Calu3 (cell line): ENCODE measurements around the gene PNMA8A. TPM values are rescaled to one million over a fixed set of nuclear protein-coding genes. Genes with fewer than 3 reads are reported as not detected.

ENCODE experiments used
- BruUV-seq: library from RNA; stranded (reverse); fragments of 400-500 nt; replicated peaks from 2 replicates; lab custom pipeline; 2021; lab: Mats Ljungman, UMichigan
- CTCF ChIA-PET: fragments of 300-600 bp; sonication (Branson Sonifier 250); formaldehyde crosslinking; loops from one replicate; lab custom pipeline; 2022; ENCODE audit warnings: antibody characterized with exemption; lab: Charles Lee
- DNase-seq: peaks from one replicate; pipeline ENCODE4 v3.0.0; 2022
- H3K27ac Mint-ChIP-seq: one replicate; pipeline ENCODE4 v1.8.0; 2022; ENCODE audit warnings: mixed read lengths; ENCODE audit not compliant: unreplicated experiment
- H3K27me3 Mint-ChIP-seq: one replicate; pipeline ENCODE4 v1.8.0; 2022; ENCODE audit warnings: mixed read lengths; ENCODE audit not compliant: unreplicated experiment
- H3K36me3 Mint-ChIP-seq: one replicate; pipeline ENCODE4 v1.8.0; 2022; ENCODE audit warnings: mild to moderate bottlenecking, moderate library complexity, mixed read lengths; ENCODE audit not compliant: insufficient read depth, unreplicated experiment
- H3K4me1 Mint-ChIP-seq: one replicate; pipeline ENCODE4 v1.8.0; 2022; ENCODE audit warnings: mild to moderate bottlenecking, low read depth, mixed read lengths; ENCODE audit not compliant: unreplicated experiment
- H3K4me3 Mint-ChIP-seq: one replicate; pipeline ENCODE4 v1.8.0; 2022; ENCODE audit warnings: mild to moderate bottlenecking, low read depth, moderate library complexity, mixed read lengths; ENCODE audit not compliant: unreplicated experiment
- H3K9me3 Mint-ChIP-seq: one replicate; pipeline ENCODE4 v1.8.0; 2022; ENCODE audit warnings: low read depth, mixed read lengths; ENCODE audit not compliant: unreplicated experiment
- intact Hi-C: fragments of 100-400 bp; cut with micrococcal nuclease; formaldehyde crosslinking; loops from one replicate; pipeline ENCODE4 v1.10.0; 2022; ENCODE audit not compliant: unreplicated experiment
- total RNA-seq: library from RNA; stranded (reverse); gene quantifications from 2 replicates; pipeline ENCODE4 v1.2.3, GENCODE V29; 2022
- TF ChIP-seq, protein P1 (sequence below): fragments of 200-600 bp; IDR thresholded peaks from one replicate; pipeline ENCODE4 v1.8.0; 2022; ENCODE audit warnings: antibody characterized with exemption; ENCODE audit not compliant: unreplicated experiment

The PNMA8A gene
- total RNA-seq, 1 experiment from 2014 or later, result 0.61 TPM

DNA sequence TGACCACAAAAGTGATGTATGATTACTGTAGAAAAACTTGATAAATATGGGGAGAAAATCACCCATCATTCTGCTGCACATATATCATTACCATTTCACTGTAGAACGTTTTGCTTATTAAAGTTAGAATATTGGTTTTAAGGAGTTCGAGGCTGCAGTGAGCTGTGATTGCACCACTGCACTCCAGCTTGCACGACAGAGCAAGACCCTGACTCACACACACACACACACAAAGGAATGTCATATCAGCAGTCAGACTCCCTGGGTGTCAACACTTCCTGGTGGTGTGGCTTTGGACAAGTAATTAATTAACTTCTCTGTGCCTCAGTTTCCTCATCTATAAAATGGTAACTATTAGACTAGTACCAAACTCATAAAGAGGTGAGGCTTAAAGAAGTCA is 11.3 kb upstream of the PNMA8A start:
- Mint-ChIP-seq H3K4me3 (no peak overlapping the region), H3K4me1 (no peaks in the 10 kb centered on the region), H3K27me3 (peaks cover 61% of the 10 kb centered on the region), H3K9me3 (no peaks in the 10 kb centered on the region), H3K27ac (no peak overlapping the region), H3K36me3 (no peaks in the 10 kb centered on the region)
- CTCF ChIA-PET, result interaction anchor here (1.0 kb wide), 1 partner anchor 88 kb away, joined by 6 read pairs; no protein-coding TSS in a partner anchor
- BruUV-seq, result no TSS peak
- intact Hi-C loops, result no loop called here
- no peak for DNase-seq
- TF ChIP-seq, protein P1, sequence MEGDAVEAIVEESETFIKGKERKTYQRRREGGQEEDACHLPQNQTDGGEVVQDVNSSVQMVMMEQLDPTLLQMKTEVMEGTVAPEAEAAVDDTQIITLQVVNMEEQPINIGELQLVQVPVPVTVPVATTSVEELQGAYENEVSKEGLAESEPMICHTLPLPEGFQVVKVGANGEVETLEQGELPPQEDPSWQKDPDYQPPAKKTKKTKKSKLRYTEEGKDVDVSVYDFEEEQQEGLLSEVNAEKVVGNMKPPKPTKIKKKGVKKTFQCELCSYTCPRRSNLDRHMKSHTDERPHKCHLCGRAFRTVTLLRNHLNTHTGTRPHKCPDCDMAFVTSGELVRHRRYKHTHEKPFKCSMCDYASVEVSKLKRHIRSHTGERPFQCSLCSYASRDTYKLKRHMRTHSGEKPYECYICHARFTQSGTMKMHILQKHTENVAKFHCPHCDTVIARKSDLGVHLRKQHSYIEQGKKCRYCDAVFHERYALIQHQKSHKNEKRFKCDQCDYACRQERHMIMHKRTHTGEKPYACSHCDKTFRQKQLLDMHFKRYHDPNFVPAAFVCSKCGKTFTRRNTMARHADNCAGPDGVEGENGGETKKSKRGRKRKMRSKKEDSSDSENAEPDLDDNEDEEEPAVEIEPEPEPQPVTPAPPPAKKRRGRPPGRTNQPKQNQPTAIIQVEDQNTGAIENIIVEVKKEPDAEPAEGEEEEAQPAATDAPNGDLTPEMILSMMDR, result no peak

DNA sequence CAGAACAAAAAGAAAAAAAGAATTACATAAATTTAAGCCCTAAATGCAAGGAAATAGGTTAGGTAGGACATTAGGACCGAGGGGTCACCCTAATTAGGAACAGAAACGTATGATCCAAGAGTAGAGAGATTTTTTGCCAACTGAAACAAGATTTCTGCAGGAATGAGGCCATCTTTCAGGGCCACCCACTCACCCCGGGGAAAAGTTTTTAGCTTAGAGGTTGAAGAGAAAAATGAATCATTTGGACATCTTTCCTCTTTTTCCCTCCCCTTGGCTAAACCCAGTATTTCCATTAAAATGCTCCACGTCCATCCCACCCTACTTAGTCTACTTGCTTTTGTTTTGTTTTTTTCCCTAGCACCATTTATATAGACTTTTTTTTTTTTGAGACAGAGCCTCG is 10.6 kb upstream of the PNMA8A start:
- no peaks in the 10 kb centered on the region for H3K9me3 Mint-ChIP-seq
- TF ChIP-seq, protein P1, result no peak

DNA sequence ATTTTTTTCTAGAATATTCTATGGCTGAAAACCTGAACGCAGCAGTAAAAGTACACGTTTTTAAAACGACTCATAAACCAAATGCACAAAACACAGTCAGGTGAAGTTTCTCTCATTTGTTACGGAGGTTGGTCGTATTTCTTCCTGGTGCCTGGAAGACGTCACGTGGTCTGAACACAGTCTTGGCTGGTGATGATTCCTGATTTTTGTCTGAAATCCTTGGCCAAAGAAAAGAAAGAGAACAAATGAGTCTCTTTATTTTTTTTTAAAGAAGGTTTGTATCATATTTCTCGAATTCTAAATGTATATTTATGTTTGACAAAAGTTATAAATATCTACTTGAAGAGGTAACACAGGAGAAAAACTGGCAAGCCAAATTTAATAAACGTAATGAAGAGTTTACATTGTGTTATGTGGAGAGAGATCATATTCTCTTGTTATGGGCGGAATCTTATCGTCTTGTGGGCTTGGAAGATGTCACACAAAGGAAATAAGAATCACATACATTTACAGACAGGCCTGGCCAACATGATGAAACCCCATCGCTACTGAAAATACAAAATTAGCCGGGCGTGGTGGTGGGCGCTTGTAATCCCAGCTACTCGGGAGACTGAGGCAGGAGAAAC is 10.0 kb upstream of the PNMA8A start:
- BruUV-seq, result no TSS peak
- Mint-ChIP-seq H3K4me3 (no peak overlapping the region), H3K9me3 (no peaks in the 10 kb centered on the region), H3K36me3 (no peaks in the 10 kb centered on the region), H3K27me3 (peaks cover 48% of the 10 kb centered on the region), H3K4me1 (no peaks in the 10 kb centered on the region), H3K27ac (no peak overlapping the region)
- no peak for DNase-seq
- TF ChIP-seq, protein P1, result no peak
- intact Hi-C loops, result no loop called here
- CTCF ChIA-PET, result no interaction called here

More for the DNA sequence above, 10.6 kb upstream of the PNMA8A start:
- Mint-ChIP-seq H3K4me3 (no peak overlapping the region), H3K27me3 (peaks cover 54% of the 10 kb centered on the region), H3K27ac (no peak overlapping the region), H3K4me1 (no peaks in the 10 kb centered on the region), H3K36me3 (no peaks in the 10 kb centered on the region)
- DNase-seq, result no peak
- no TSS peak for BruUV-seq
- intact Hi-C loops, result no loop called here
- CTCF ChIA-PET, result no interaction called here

DNA sequence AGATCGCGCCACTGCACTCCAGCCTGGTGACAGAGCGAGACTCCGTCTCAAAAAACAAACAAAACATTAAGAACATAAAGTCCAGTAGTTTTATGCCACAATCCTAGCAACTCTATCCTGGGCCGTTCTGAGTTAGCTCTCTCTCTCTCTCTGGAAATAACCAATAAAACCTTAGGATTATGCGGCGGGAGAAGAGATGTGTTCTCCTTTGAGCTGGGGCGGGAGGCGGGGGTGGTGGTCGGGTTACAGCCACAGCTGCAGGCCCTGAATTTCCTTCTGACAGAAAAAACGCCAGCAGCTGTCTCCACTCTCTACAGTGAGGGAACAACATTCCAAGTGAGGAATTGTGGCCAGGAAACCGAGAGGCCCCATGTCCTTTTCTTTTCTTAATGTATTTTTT is 9.1 kb upstream of the PNMA8A start:
- intact Hi-C loops, result no loop called here
- H3K4me3 Mint-ChIP-seq, result no peak overlapping the region
- CTCF ChIA-PET, result no interaction called here
- H3K27ac Mint-ChIP-seq, result no peak overlapping the region
- BruUV-seq, result no TSS peak
- H3K36me3 Mint-ChIP-seq, result no peaks in the 10 kb centered on the region
- H3K9me3 Mint-ChIP-seq, result no peaks in the 10 kb centered on the region
- no peaks in the 10 kb centered on the region for H3K4me1 Mint-ChIP-seq
- DNase-seq, result no peak
- H3K27me3 Mint-ChIP-seq, result peaks cover 41% of the 10 kb centered on the region
- TF ChIP-seq, protein P1, result no peak
